ENCODE measurements around the gene RNF135. TPM values are rescaled to one million over a fixed set of nuclear protein-coding genes. Genes with fewer than 3 reads are reported as not detected.
"Not testable (repeated sequence)": the region's sequence is repeated elsewhere in the genome, so short reads cannot be mapped to it uniquely, and the experiment has no call there.

The RNF135 gene
- polyA plus RNA-seq, 1 of the 3 experiments (the other 2 are of a cell fraction): not detected

GRCh38 chr17:31019004-31019403 is 48.2 kb downstream of the RNF135 start:
- no peaks in the 10 kb centered on the region for H3K36me3 ChIP-seq (replicated peaks in 1 of 2; ENCODE audit: control insufficient read depth in 1 of 2, insufficient read depth in 2 of 2, low read length in 1 of 2)
- H3K9me2 ChIP-seq: no peaks in the 10 kb centered on the region
- no peak overlapping the region for H3K27ac ChIP-seq (ENCODE audit: low read depth in 2 of 2, low read length in 1 of 2)
- ChIA-PET POLR2A (no interaction called here), CTCF (interaction anchor here (2.1 kb wide), 1 partner anchor 198 kb away, joined by 7 read pairs; no protein-coding TSS in a partner anchor)
- no peaks in the 10 kb centered on the region for H3K4me1 ChIP-seq (ENCODE audit: control insufficient read depth in 1 of 2, insufficient read depth in 2 of 2, low read depth in 1 of 2, low read length in 1 of 2)
- H2AFZ ChIP-seq (ENCODE audit: low read depth): no peak overlapping the region
- H3K4me3 ChIP-seq (ENCODE audit: low read depth in 2 of 2, low read length in 1 of 2): no peak overlapping the region
- H3K79me2 ChIP-seq (ENCODE audit: insufficient read depth): no peaks in the 10 kb centered on the region
- no peaks in the 10 kb centered on the region for H3F3A ChIP-seq (replicated peaks; ENCODE audit: insufficient read depth)
- H3K4me2 ChIP-seq: no peak overlapping the region
- no peaks in the 10 kb centered on the region for H3K9me3 ChIP-seq
- TF ChIP-seq TCF12 (IDR thresholded peaks at IDR 0.05) (no peak), TAF1 (IDR thresholded peaks at IDR 0.05; ENCODE audit: borderline replicate concordance, low read depth, low read length) (no peak), FOXJ3 (CRISPR knock-in tag; IDR thresholded peaks at IDR 0.05) (no peak), SMC3 (IDR thresholded peaks at IDR 0.05; ENCODE audit: low read depth, low read length) (no peak), RCOR1 (IDR thresholded peaks at IDR 0.05; ENCODE audit: low read length) (no peak), ELF1 (IDR thresholded peaks at IDR 0.05) (no peak), YY1 (IDR thresholded peaks at IDR 0.05; ENCODE audit: low read depth) (no peak), GATA2 (CRISPR knock-in tag; IDR thresholded peaks at IDR 0.05) (no peak), IRF3 (IDR thresholded peaks at IDR 0.05; ENCODE audit: low read depth, low read length) (no peak), SIN3A (IDR thresholded peaks at IDR 0.05; ENCODE audit: borderline replicate concordance, low read depth, low read length) (no peak), GABPA (IDR thresholded peaks at IDR 0.05; ENCODE audit: low read depth) (no peak), NRF1 (IDR thresholded peaks at IDR 0.05; ENCODE audit: low read depth, low read length) (no peak), JUND (IDR thresholded peaks at IDR 0.05) (no peak), RFX5 (IDR thresholded peaks at IDR 0.05; ENCODE audit: low read length) (no peak), FOSL2 (IDR thresholded peaks at IDR 0.05; ENCODE audit: borderline replicate concordance, low read depth) (no peak), TEAD4 (IDR thresholded peaks at IDR 0.05; ENCODE audit: borderline replicate concordance, insufficient read depth) (no peak), POLR2AphosphoS5 (IDR thresholded peaks at IDR 0.05; ENCODE audit: low read depth, low read length) (no peak), ZBTB33 (IDR thresholded peaks at IDR 0.05; ENCODE audit: borderline replicate concordance, low read depth) (no peak), EZH2phosphoT487 (IDR thresholded peaks at IDR 0.05; ENCODE audit: borderline replicate concordance, low read depth) (no peak), MEF2A (IDR thresholded peaks at IDR 0.05; ENCODE audit: borderline replicate concordance, low read depth) (no peak)
- DNase-seq: no peak
- no peaks in the 10 kb centered on the region for H4K20me1 ChIP-seq (ENCODE audit: insufficient read depth)
- no peak overlapping the region for H3K9ac ChIP-seq
- no peaks in the 10 kb centered on the region for H3K27me3 ChIP-seq (ENCODE audit: insufficient read depth)
- 86% methylated on average over 2 of the region's 2 CpGs for WGBS (ENCODE audit: low lambda C conversion rate)

GRCh38 chr17:31023171-31023570 is 52.3 kb downstream of the RNF135 start:
- H2AFZ ChIP-seq (ENCODE audit: low read depth); H3K4me1 ChIP-seq (ENCODE audit: control insufficient read depth in 1 of 2, insufficient read depth in 2 of 2, low read depth in 1 of 2, low read length in 1 of 2); H3K4me3 ChIP-seq (ENCODE audit: low read depth in 2 of 2, low read length in 1 of 2); H3K36me3 ChIP-seq (replicated peaks in 1 of 2; ENCODE audit: control insufficient read depth in 1 of 2, insufficient read depth in 2 of 2, low read length in 1 of 2); H3K9ac ChIP-seq; H3K9me2 ChIP-seq; H3K79me2 ChIP-seq (ENCODE audit: insufficient read depth); H3K9me3 ChIP-seq; H3K4me2 ChIP-seq; POLR2A ChIA-PET; DNase-seq; H4K20me1 ChIP-seq (ENCODE audit: insufficient read depth); H3F3A ChIP-seq (replicated peaks; ENCODE audit: insufficient read depth); CTCF ChIA-PET; H3K27me3 ChIP-seq (ENCODE audit: insufficient read depth); H3K27ac ChIP-seq (ENCODE audit: low read depth in 2 of 2, low read length in 1 of 2): not testable (repeated sequence)
- 24% methylated on average over 1 of the region's 2 CpGs for WGBS (ENCODE audit: low lambda C conversion rate)

Data from SK-N-SH (cell line).